K562 (cell line): ENCODE measurements around the gene IGDCC3. TPM values are rescaled to one million over a fixed set of nuclear protein-coding genes. Genes with fewer than 3 reads are reported as not detected.

Experiments used
- ATAC-seq: fragments of 200-7000 bp; cut with Tn5 transposase; 3 replicates; pipeline ENCODE4 v1.9.1; 2020; ENCODE audit warnings: moderate library complexity
- BruUV-seq: library from RNA; stranded (reverse); fragments of 400-500 nt; replicated peaks from 2 replicates; lab custom pipeline; 2021; lab: Mats Ljungman, UMichigan
- CTCF ChIA-PET: fragments of 300-600 bp; formaldehyde crosslinking; extraction: SDS; loops from one replicate; lab custom pipeline; 2021; ENCODE audit warnings: low intra/inter-chr PET ratio; lab: Yijun Ruan, JAX
- POLR2A ChIA-PET: fragments of 300-600, 350-650 bp; sonication (Branson Sonifier 250); formaldehyde crosslinking; extraction: SDS; loops from one replicate; lab custom pipeline; 2021; ENCODE audit warnings: antibody characterized with exemption, inconsistent platforms; lab: Yijun Ruan, JAX
- DNase-seq, 4 experiments: peaks; one replicate each; pipeline versions ENCODE4 v3.0.0 to v3.0.0-alpha.2; 2011 to 2018; ENCODE audit warnings: low spot score in 3 of 4, mixed read lengths in 3 of 4; ENCODE audit errors: extremely low read depth in 1 of 4
- FAIRE-seq: peaks from 2 replicates; lab custom pipeline; 2011; peaks lifted over from hg19 to GRCh38; lab: Jason Lieb, UNC
- H2AFZ ChIP-seq: 2 replicates; pipeline ENCODE4 v1.6.0; 2011; ENCODE audit warnings: low read depth, low read length, control low read depth, inconsistent platforms
- H3K27ac ChIP-seq: fragments of 200-600 bp; 3 replicates; pipeline ENCODE4 v1.8.0; 2011; ENCODE audit warnings: low read depth, mild to moderate bottlenecking, control low read depth, inconsistent platforms, low read length, moderate library complexity, mixed read lengths; ENCODE audit errors: extremely low read depth
- H3K27me3 ChIP-seq, 2 experiments: fragments of 300-600 bp in 1 of 2; 2 replicates in 1 of 2; 3 replicates in 1 of 2; pipeline versions ENCODE4 v1.6.0 to v1.8.0; 2011; ENCODE audit warnings: inconsistent platforms in 2 of 2, low read length in 2 of 2, mild to moderate bottlenecking in 1 of 2, mixed read lengths in 1 of 2, moderate library complexity in 1 of 2; ENCODE audit not compliant: control insufficient read depth in 2 of 2, insufficient read depth in 2 of 2
- H3K36me3 ChIP-seq: fragments of 300-600 bp; 3 replicates; pipeline ENCODE4 v1.8.0; 2011; ENCODE audit warnings: mild to moderate bottlenecking, low read length, inconsistent platforms; ENCODE audit not compliant: control insufficient read depth, insufficient read depth
- H3K4me1 ChIP-seq, 2 experiments: fragments of 200-600 bp in 1 of 2; replicated peaks in 1 of 2; 2 replicates in 1 of 2; 3 replicates in 1 of 2; pipeline versions ENCODE4 v1.5.1 to v1.8.0; 2011; ENCODE audit warnings: inconsistent platforms in 2 of 2, low read length in 2 of 2, mild to moderate bottlenecking in 1 of 2, mixed read lengths in 1 of 2, moderate library complexity in 1 of 2; ENCODE audit not compliant: control insufficient read depth in 2 of 2, insufficient read depth in 2 of 2
- H3K4me2 ChIP-seq: 2 replicates; pipeline ENCODE4 v1.6.1; 2011; ENCODE audit warnings: low read length, control low read depth, inconsistent platforms, mixed read lengths; ENCODE audit not compliant: insufficient read depth
- H3K4me3 ChIP-seq: fragments of 200-600 bp; sonication (generic), shearing (Covaris generic); 2 replicates; pipeline ENCODE4 v1.5.1; 2016; ENCODE audit warnings: control low read depth, inconsistent platforms
- H3K79me2 ChIP-seq: fragments of 200-600 bp; 3 replicates; pipeline ENCODE4 v1.8.0; 2011; ENCODE audit warnings: low read length, inconsistent platforms; ENCODE audit not compliant: control insufficient read depth, insufficient read depth
- H3K9ac ChIP-seq, 2 experiments: 2 replicates each; pipeline versions ENCODE4 v1.6.0 to v1.6.1; 2011; ENCODE audit warnings: low read depth in 2 of 2, low read length in 2 of 2, control low read depth in 1 of 2, inconsistent platforms in 1 of 2, mild to moderate bottlenecking in 1 of 2, mixed read lengths in 1 of 2; ENCODE audit not compliant: insufficient read depth in 1 of 2
- H3K9me1 ChIP-seq: one replicate; pipeline ENCODE4 v1.6.0; 2011; ENCODE audit warnings: inconsistent platforms, mild to moderate bottlenecking, low read length, moderate library complexity; ENCODE audit not compliant: control insufficient read depth, insufficient read depth
- H3K9me3 ChIP-seq: replicated peaks from 2 replicates; pipeline ENCODE4 v1.5.1; 2011; ENCODE audit warnings: low read depth, low read length, inconsistent platforms; ENCODE audit not compliant: control insufficient read depth, insufficient read depth
- H4K20me1 ChIP-seq: replicated peaks from 2 replicates; pipeline ENCODE4 v1.6.1; 2011; ENCODE audit warnings: low read length, inconsistent platforms, mixed read lengths; ENCODE audit not compliant: control insufficient read depth, insufficient read depth
- BHLHE40 ChIP-seq: IDR thresholded peaks from 2 replicates; pipeline ENCODE4 v1.6.1; 2011; ENCODE audit warnings: low read length, improper control_type of control experiment
- ELF4 ChIP-seq: fragments of 450-650 bp; formaldehyde crosslinking; IDR thresholded peaks from 2 replicates; pipeline ENCODE4 v1.4.0; 2022; ENCODE audit warnings: missing genetic modification characterization
- GATAD2A ChIP-seq: fragments of 450-650 bp; IDR thresholded peaks from 2 replicates; pipeline ENCODE4 v1.6.1; 2017
- HMG20A ChIP-seq: fragments of 450-650 bp; formaldehyde crosslinking; conservative IDR thresholded peaks from 2 replicates; pipeline ENCODE4 v1.4.0; 2020; ENCODE audit warnings: mild to moderate bottlenecking, mixed read lengths
- MEIS2 ChIP-seq: fragments of 450-650 bp; IDR thresholded peaks from 2 replicates; pipeline ENCODE4 v1.6.1; 2014; ENCODE audit warnings: mild to moderate bottlenecking; ENCODE audit not compliant: partially characterized antibody
- USF2 ChIP-seq: sonication (generic); formaldehyde crosslinking; IDR thresholded peaks from 2 replicates; pipeline ENCODE4 v1.5.0; 2020; ENCODE audit warnings: missing genetic modification reagents
- WGBS: fragments of 100-300 bp; shearing (Covaris generic); methylation state at CpG from one replicate; pipeline ENCODE4 v1.1.6; 2016; ENCODE audit warnings: low coverage, mixed read lengths; ENCODE audit not compliant: insufficient coverage; ENCODE audit errors: missing lambda C conversion rate; 5-methylcytosine and 5-hydroxymethylcytosine counted together
- in situ Hi-C: fragments of 300-500 bp; cut with MboI; formaldehyde crosslinking; loops from 4 replicates; pipeline ENCODE4 v1.15.0; 2018; ENCODE audit warnings: inconsistent platforms, mixed read lengths
- intact Hi-C: fragments of 100-400 bp; cut with micrococcal nuclease; formaldehyde crosslinking; loops from 2 replicates; pipeline ENCODE4 v1.14.2; 2022
- polyA plus RNA-seq, 8 experiments: library from polyadenylated mRNA; depleted of rRNA in 4 of 8; stranded (reverse) in 5 of 8; unstranded in 3 of 8; fragments of >200 nt; fragmentation: Nextera tagmentation in 2 of 8; fragmentation: Illumina TruSeq in 1 of 8; extraction: Ambion mirVana in 2 of 8; extraction: Trizol in 1 of 8; gene quantifications; 2 replicates each; pipeline versions ENCODE4 v1.2.1 to v1.2.3, GENCODE V29; 2011 to 2014; ENCODE audit warnings: inconsistent platforms in 1 of 8, missing spikeins in 1 of 8
- total RNA-seq, 7 experiments: library from RNA; depleted of rRNA in 6 of 7; stranded (reverse); fragments of >200 nt in 6 of 7; fragmentation: Illumina TruSeq in 2 of 7; extraction: Trizol in 2 of 7; gene quantifications; 2 replicates each; pipeline versions ENCODE4 v1.2.1 to v1.2.3, GENCODE V29; 2011 to 2021; ENCODE audit warnings: low replicate concordance in 1 of 7
- TF ChIP-seq, protein P1 (sequence below): sonication (generic); formaldehyde crosslinking; IDR thresholded peaks from 2 replicates; pipeline ENCODE4 v1.9.0; 2022; ENCODE audit warnings: mild to moderate bottlenecking, missing genetic modification reagents

IGDCC3 gene
- total and polyA plus RNA-seq, 9 of the 15 experiments (the other 6 are each of a cell fraction or from before 2014, with no cell fraction given) = not detected

GRCh38 chr15:65339920-65340319, 37.9 kb downstream of the IGDCC3 start (continued):
- TF ChIP-seq MEIS2 = peak; percentile 98

DNA sequence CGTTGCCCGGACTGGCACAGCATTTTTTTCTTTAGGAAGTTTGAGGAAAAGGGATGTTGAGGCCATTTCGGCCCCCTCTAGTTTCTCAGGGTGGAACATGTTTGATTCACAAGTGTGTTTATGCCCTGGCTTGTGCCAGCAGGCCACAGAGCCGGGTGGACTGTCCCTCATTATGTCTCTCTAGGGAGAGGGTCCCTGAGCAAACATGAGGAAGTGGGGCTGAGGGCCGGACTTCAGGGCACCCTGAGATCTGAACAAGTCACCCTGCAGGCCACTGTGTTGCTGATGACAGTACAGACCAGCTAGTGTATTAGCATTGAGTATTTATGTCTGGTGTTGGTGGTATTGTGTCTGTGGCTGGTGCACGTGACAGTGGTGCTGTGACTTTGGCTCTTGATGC, 38.4 kb downstream of the IGDCC3 start:
- Histone ChIP-seq H3K9me3 (no peaks in the 10 kb centered on the region), H3K36me3 (no peaks in the 10 kb centered on the region), H3K9me1 (no peaks in the 10 kb centered on the region), H3K4me1 (peaks cover 5 to 17% of the 10 kb centered on the region in 2 experiments), H3K4me2 (no peak overlapping the region; the same call in 1 of the 2 replicates), H3K4me3 (no peak overlapping the region), H2AFZ (peak overlapping the region; percentile 57; the same call in 1 of the 2 replicates), H3K27me3 (peaks cover 31 to 58% of the 10 kb centered on the region in 2 experiments; a peak in 4 of 5 replicates), H4K20me1 (no peaks in the 10 kb centered on the region), H3K79me2 (no peaks in the 10 kb centered on the region), H3K9ac (peak overlapping the region in 1 of 2 experiments; percentile 56; a peak in 1 of 4 replicates), H3K27ac (no peak overlapping the region)
- ATAC-seq (no peak), DNase-seq (no peak), FAIRE-seq (peak; percentile 37)
- in situ Hi-C loops (no loop called here), intact Hi-C loops (no loop called here)
- BruUV-seq = no TSS peak
- no peak for TF ChIP-seq HMG20A (CRISPR knock-in tag)
- peak; percentile 47; the same call in 1 of the 2 replicates for TF ChIP-seq BHLHE40
- TF ChIP-seq USF2 (CRISPR knock-in tag) = peak; percentile 21; the same call in 1 of the 2 replicates
- TF ChIP-seq, protein P1, sequence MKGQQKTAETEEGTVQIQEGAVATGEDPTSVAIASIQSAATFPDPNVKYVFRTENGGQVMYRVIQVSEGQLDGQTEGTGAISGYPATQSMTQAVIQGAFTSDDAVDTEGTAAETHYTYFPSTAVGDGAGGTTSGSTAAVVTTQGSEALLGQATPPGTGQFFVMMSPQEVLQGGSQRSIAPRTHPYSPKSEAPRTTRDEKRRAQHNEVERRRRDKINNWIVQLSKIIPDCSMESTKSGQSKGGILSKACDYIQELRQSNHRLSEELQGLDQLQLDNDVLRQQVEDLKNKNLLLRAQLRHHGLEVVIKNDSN (CRISPR knock-in tag) = peak; percentile 14; the same call in 1 of the 2 replicates
- no peak for TF ChIP-seq ELF4 (CRISPR knock-in tag)
- no peak for TF ChIP-seq GATAD2A
- 17% methylated on average over 6 of the region's 6 CpGs for WGBS
- CTCF ChIA-PET = no interaction called here
- POLR2A ChIA-PET = interaction anchor here (0.6 to 6.0 kb wide), 4 partner anchors 10 to 68 kb away, joined by 3 to 35 read pairs (median 3); partner anchors contain the start of gene RNU5B-1
